ENCODE results near the gene LPO.

DNA sequence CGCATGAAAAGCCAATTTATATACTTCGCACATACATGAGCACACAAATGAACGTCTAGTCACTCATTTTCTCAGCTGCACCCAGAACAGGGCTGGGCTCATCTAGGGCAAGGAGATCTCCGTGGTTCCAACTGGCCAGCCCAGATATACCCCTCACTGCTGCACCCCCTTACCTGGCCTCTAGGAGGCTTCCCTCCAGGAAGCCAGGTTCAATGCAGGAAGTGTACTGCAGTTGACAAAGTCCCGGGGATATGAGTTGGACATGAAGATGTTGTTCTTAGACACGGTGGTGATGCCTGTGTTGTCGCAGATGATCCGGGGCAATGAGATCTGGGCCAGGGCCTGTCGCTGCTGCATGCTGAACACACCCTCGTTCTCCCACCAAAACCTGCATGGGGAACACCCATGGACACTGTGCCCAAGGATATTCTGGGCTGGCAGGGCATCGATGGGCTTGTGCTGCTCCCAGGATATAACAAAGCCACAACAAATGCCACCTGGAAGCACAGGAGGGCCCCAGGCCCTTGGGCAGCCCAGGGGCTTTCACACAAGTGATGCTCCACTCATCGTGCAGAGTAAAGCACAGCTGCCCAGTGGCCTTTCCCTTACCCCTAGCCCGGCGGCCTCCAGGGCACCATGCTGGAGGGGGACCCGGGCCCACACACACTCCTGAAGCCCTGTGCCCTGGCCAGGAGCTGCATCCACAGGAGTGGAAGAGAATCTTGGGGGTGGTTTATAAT lies 32.3 kb downstream of the LPO start:
- TF ChIP-seq YY1 (IDR thresholded peaks at IDR 0.05; ENCODE audit: low read depth): no peak
- no peak for TF ChIP-seq ZBTB7A (IDR thresholded peaks at IDR 0.05; ENCODE audit: low read depth)
- TF ChIP-seq TAF1 (IDR thresholded peaks at IDR 0.05; ENCODE audit: low read depth): no peak
- TF ChIP-seq, protein P1, sequence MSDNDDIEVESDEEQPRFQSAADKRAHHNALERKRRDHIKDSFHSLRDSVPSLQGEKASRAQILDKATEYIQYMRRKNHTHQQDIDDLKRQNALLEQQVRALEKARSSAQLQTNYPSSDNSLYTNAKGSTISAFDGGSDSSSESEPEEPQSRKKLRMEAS (IDR thresholded peaks at IDR 0.05): no peak
- TF ChIP-seq CEBPB (IDR thresholded peaks at IDR 0.05): no peak
- TF ChIP-seq EGR1 (IDR thresholded peaks at IDR 0.05): no peak
- TF ChIP-seq CREB1 (IDR thresholded peaks at IDR 0.05; ENCODE audit: low read depth): no peak
- no peak for TF ChIP-seq TEAD4 (IDR thresholded peaks at IDR 0.05)
- TF ChIP-seq, protein P2, sequence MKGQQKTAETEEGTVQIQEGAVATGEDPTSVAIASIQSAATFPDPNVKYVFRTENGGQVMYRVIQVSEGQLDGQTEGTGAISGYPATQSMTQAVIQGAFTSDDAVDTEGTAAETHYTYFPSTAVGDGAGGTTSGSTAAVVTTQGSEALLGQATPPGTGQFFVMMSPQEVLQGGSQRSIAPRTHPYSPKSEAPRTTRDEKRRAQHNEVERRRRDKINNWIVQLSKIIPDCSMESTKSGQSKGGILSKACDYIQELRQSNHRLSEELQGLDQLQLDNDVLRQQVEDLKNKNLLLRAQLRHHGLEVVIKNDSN (IDR thresholded peaks at IDR 0.05): no peak
- no peak for TF ChIP-seq RAD21 (IDR thresholded peaks at IDR 0.05; ENCODE audit: low read depth)
- TF ChIP-seq, protein P3, sequence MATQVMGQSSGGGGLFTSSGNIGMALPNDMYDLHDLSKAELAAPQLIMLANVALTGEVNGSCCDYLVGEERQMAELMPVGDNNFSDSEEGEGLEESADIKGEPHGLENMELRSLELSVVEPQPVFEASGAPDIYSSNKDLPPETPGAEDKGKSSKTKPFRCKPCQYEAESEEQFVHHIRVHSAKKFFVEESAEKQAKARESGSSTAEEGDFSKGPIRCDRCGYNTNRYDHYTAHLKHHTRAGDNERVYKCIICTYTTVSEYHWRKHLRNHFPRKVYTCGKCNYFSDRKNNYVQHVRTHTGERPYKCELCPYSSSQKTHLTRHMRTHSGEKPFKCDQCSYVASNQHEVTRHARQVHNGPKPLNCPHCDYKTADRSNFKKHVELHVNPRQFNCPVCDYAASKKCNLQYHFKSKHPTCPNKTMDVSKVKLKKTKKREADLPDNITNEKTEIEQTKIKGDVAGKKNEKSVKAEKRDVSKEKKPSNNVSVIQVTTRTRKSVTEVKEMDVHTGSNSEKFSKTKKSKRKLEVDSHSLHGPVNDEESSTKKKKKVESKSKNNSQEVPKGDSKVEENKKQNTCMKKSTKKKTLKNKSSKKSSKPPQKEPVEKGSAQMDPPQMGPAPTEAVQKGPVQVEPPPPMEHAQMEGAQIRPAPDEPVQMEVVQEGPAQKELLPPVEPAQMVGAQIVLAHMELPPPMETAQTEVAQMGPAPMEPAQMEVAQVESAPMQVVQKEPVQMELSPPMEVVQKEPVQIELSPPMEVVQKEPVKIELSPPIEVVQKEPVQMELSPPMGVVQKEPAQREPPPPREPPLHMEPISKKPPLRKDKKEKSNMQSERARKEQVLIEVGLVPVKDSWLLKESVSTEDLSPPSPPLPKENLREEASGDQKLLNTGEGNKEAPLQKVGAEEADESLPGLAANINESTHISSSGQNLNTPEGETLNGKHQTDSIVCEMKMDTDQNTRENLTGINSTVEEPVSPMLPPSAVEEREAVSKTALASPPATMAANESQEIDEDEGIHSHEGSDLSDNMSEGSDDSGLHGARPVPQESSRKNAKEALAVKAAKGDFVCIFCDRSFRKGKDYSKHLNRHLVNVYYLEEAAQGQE (IDR thresholded peaks at IDR 0.05; ENCODE audit: low read depth): no peak
- TF ChIP-seq EP300 (IDR thresholded peaks at IDR 0.05; ENCODE audit: borderline replicate concordance): no peak
